Stimulated activated CD4-positive, alpha-beta T cell treated with anti-CD3 and anti-CD28 coated beads, Interleukin-4, amount 100 ng/mL, for 48 hours (primary cell): ENCODE results near the gene RFX1.
"Not testable (repeated sequence)": the region's sequence is repeated elsewhere in the genome, so short reads cannot be mapped to it uniquely, and the experiment has no call there.

Experiments used
- DNase-seq, 2 donors: peaks; one replicate each; pipeline ENCODE4 v3.0.0-alpha.2; 2020; ENCODE audit warnings: low read depth in 2 of 2

The RFX1 gene

DNA sequence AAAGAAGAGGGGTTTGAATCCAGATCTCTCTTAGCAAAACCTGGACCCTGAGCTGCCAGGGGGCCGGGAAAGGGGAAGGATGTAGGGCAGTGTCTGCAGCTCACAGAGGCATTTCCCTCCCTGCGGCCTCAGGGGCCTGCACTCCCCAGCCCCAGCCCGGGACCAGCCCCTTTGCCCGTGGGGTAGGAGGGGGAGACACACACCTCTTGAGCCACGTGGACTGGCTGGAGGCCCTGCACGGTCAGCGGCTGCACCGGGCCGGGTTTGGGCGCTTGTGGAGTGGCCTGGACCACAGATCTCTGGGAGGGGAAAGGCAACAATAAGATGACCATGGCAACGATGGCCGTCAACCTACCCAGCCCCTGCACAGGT, 26.9 kb downstream of the RFX1 start:
- DNase-seq, result no peak

DNA sequence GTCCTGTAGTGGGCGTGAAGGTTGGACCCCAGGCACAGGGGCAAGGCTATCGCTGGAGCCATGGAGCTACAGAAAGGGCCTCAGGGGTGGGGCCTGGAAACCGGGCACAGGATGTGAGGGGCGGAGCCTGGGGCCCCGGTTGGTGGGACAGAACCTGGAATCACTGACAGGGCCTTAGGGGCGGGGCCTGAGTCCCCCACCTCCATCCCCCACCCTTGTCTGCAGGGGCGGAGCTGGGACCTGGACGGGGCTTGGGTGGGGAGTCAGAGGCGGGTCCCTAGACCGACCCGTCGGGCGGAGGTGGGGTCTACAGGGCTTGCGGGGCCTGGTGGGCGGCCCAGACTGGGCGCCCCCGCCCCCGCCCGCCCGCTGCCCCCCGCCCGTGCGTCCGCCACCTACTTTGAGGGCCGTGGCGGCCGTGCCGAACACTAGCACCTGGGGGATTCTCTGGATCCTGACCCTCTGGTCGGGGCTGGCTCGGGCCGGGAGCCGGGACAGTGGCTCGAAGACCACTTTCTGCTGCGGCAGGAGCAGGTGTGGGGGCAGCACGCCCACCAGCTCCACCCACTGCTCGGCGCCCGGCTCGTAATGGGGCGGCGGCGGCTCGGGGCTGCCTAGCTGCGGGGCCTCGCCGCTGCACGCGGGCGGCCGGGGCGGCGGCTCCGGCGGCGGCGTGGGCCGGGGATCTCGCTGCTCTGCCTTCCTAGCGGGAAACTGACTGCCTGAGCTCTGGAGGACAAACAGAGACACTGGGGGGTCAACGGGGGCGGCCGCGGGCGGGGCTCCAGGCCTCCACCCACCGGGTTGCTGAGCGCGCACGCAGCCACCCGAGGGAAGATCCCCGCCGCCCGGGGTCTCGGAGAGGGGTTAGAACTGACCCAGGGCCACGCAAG, 27.5 kb downstream of the RFX1 start:
- no peak for DNase-seq

DNA sequence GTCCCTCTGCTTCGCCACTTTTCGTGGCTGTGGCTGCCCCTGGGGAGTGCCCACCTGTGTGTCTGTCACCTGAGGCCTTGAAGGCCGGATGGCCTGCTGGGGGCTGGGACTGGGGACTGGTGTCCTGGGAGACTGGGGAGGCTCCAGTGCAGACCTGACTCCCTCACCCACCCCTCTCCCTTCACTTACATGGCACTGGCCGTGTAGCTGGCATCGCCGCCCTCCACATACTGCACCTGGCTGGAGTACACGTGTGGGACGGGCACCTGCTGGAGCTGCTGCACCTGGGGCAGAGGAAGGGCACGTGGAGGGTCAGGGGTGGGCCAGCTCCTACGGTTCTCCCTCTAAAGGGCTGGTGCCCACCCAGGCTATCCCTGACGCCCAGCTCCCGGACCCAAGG, 28.3 kb downstream of the RFX1 start:
- DNase-seq, result no peak

DNA sequence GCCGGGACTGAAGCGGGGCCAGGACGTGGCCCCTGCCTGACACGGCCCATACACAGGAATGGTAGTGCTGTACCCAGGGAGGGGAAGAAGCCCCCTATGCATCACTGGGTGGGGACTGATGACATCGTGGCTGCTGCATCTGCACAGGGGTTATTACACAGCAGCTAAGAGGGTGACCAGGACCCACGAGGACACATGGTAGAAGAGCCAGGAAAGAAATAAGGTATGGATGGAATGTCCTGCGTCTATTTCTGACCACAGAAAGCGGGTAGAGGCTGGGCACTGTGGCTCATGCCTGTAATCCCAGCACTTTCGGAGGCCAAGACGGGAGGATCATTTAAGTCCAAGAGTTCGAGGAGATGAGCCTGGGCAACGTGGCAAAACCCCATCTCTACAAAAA, 29.7 kb downstream of the RFX1 start:
- no peak for DNase-seq

DNA sequence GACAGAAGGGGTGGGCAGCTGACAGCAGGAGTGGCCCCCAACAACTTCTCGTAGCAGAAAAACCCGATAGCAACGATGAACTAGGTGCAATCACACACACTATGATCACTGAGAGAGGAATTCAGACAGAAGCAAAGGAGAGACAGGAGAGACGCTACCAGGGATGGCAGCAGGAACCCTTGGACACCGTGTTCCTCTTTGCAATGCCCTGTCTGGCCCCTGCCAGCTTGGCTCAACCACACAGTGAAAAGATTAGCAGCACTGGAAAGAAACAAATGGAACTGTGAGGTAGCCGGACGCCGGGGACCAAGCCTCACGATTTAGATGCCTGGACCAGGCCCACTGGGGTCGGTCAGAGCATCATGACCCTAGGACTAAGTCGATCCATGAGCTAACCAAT, 30.2 kb downstream of the RFX1 start:
- no peak for DNase-seq

DNA sequence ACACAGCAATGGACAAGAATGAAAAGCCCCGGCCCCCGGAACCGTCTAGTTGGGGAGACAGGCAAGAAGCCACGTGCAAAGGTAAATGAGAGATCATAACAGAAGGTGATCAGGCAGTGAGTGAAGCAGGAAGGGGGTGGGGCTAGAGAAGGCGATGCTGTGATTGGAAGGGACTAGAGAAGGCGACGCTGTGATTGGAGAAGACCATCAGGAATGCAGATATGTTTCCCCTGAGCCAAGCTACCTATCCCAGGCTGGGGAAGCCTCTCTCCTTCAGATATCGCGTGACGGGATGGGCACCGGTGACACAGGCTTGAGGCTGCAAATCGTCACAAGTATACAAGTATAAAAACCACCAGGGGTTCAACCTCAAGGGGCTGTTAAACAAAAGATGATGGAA, 32.0 kb downstream of the RFX1 start:
- no peak for DNase-seq

DNA sequence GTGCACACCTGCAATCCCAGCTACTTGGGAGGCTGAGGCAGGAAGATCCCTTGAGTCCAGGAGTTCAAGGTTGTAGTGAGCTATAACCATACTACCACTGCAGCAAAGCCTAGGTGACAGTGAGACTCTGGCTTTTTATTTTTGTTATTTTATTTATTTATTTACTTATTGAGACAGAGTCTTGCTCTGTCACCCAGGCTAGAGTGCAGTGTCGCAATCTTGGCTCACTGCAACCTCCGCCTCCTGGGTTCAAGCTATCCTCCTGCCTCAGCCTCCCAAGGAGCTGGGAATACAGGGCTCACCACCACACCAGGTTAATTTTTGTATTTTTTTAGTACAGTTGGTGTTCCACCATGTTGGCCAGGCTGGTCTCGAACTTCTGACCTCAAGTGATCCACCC, 32.6 kb downstream of the RFX1 start:
- not testable (repeated sequence) for DNase-seq

DNA sequence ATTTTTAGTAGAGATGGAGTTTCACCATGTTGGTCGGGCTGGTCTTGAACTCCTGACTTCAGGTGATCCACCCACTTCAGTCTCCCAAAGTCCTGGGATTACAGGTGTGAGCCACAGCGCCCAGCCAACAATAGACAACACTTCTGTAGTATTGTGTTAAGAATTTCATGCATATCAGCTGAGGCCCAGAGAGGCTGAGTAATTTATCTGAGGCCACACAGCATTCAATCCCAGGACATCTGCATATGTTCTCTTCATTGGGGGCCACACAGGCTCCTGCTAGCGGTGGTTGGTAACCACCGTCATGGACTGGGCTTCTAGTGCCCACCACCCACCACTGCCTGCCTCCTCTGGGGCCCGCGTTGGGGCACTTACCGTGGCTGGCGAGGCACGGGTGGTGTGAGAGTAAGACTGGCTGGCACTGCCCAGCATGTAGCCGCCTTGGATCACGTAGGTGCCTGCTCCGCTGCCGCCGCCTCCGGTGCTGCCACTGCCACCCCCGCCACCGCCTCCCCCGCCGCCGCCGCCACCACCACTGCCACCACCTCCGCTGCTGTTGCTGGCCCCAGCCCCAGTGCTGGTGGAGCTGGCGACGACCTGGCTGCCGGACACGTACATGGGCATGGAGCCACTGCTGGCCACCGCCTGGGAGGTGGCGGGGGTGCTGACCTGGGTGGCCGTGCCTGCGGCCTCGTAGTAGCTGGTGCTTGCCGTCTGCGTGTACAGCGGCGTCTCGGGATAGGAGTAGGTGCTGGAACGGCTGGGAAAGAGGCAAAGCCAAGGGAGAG, 33.6 kb downstream of the RFX1 start:
- no peak for DNase-seq

DNA sequence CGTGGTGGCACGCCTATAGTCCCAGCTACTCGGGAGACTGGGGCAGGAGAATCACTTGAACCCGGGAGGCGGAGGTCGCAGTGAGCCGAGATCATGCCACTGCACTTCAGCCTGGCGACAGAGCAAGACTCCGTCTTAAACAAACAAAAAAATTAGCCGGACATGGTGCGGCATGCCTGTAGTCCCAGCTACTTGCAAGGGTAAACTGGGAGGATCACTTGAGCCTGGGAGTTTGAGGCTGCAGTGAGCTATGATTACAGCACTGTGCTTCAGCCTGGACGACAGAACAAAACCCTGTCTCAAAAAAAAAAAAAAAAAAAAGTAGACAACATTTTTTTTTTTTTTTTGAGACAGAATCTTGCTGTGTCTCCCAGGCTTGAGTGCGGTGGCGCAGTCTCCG, 34.3 kb downstream of the RFX1 start:
- DNase-seq, result not testable (repeated sequence)

DNA sequence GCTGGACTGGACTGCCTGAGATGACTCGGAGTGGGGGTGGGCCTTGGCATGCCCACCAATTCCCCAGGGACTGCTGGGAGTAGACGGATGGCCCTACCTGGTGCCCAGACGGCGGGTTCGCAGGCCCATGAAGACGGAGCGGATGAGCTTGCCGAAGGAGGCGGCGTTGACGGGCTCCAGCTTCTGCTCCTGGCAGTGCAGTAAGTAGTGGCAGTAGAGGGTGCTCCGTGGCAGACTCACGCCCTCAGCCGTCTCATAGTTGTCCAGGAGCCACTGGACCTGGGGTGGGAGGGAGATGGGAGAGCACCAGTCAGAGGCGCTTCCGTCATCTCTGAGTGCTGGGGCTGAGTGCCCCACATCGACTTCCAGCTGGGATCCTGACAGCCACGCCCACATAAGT, 36.2 kb downstream of the RFX1 start:
- DNase-seq, result no peak

DNA sequence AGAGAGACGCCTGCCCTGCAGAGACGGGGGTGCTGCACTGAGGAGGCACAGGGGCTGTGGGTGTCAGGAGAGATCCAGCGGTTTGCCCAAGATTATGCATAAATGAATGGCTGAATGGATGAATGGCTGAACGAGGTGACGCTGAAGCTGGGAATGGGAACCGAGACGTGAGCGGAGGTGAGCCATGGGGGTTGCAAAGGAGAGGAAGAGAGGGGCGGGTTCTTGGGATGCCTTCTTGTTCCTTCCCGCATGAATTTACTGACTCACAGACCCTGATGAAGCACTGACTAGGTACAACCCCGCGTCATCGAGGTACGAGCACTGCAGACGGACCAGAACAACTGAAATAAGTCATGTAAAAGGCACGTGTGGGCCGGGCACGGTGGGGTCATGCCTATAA, 37.1 kb downstream of the RFX1 start:
- no peak for DNase-seq

DNA sequence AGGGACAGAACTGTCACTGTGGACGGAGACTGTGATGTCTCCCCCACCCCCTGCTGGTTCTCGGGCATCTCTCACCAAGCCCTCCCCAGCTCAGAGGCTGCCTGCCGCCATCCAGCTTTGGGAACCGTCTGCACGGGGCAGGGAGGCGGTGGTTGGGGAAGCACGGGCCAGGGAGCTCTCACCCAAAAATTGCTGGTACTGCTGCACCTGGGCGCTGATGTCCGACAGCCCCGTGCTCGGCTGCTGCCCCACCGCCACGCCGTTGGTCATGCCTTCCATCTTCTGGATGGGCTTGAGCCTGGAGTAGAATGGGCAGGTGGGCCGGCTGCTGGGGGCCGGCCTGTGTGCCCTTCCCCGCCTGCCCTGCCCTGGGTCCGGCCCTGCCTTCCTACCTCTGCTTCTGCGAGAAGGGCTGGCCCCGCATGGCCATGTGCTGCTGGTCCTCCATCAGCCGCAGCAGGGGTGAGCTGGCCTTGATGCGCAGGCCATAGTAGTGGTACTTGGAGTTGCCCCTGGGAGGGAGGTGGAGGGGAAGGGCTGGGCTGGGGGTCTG, 37.7 kb downstream of the RFX1 start:
- no peak for DNase-seq

DNA sequence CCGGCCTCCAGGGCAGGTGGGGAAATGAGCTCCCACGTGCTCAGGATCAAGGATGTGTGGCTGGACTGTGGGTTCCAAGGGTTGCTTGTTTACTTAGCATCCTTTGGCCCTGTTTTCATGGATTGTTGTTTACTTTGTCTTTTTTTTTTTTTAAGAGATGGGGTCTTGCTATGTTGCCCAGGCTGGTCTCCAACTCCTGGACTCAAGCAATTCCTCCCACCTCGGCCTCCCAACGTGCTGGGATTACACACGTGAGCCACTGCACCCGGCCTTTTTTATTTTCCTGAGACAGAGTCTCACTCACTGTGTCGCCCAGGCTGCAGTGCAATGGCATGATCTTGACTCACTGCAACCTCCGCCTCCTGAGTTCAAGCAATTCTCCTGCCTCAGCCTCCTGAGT, 38.9 kb downstream of the RFX1 start:
- not testable (repeated sequence) for DNase-seq

DNA sequence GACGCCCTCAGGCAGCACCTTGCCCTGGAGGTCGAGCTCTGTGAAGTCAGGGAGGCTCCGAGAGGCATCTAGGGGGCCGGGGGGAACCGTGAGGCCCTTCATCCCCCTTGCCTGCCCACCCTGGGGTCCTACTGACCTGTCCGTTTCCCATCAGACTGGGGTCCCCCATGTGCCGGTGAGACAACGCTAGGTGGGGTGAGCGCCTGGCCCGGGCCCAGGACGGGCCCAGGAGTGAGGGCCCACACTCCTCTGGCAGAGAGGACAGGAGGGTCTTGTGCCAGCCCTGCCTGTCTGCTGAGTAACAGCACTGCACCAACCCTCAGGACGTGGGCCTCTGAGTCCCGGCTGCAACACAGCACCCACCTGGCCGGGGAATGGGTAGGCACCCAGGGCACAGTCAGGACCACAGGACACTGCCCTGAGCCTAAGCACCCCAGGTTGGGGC, 39.4 kb downstream of the RFX1 start:
- no peak for DNase-seq

DNA sequence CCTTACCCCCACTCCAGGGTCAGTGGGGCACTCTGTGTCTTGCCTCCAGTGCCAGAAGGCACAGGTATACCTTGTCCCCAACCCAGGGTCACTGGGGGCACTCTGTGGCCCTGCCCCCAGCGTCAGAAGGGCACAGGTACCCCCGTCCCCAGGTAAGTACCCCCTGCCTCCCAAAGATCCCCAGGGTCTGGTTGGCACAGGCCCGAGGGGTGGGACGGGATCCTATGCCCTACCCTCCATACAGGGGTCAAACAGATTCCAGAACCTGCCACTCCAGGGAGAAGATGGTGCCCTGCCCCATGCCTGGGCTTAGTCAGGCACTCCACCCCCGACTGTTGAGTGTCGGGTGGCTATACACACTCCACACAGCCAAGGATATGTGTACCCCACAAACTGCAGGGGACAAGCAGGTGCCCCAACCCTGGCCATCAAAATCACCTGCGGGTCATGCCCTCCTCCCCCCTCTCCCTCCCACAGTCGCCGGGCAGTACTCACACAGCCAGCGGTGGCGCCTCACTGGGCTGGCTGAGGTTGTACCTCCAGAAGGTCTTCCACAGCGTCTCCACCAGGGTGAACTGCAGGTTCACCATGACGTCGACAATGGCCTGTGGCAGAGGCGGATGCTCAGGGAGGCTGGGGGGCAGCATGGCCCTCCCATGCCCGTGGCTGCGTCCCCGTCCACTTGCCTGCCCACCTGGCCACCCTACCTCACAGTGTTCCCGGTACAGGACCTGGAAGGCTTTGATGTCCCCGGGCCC, 40.0 kb downstream of the RFX1 start:
- DNase-seq, result no peak

DNA sequence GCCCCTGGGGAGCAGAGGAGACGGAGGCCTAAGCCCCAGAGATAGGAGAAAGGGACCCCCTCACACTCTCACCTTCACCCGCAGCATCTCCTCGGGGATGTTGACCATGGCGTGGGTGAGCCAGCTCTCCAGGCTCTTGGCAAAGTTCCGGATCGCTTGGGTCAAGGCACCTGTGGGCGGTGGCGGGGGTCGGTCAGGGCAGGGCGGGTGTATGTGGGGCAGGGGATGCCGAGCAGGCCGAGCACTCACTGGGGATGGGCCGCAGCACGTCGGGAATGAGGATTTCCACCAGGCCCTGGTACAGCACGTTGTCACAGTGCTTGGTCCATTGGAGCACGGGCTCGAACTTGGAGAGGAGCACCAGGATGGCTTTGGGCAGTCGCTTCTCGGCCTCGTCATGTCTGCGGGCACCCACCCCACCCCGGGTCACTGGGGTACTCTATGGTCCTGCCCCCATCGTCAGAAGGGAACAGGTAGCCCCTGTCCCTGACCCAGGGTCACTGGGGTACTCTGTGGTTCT, 40.7 kb downstream of the RFX1 start:
- DNase-seq, result no peak

DNA sequence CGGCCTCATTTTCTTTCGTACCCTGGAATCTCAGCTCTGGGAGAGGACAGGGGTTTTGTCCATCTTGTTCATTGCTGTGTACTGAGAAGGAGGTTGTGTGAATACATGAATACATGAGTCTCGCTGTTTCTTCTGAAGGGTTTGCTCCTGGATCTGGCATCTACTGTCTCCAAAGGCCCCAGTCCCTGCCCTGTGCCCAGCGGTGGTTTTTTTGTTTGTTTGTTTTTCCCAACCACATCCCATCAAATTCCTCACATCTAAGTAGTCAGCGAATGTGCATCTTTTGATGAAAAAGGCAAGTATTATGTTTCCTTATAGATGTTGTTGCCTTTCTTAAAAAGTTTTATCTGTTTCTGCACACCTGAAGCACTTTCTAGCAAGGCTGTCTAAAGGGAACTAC, 41.3 kb downstream of the RFX1 start:
- no peak for DNase-seq

DNA sequence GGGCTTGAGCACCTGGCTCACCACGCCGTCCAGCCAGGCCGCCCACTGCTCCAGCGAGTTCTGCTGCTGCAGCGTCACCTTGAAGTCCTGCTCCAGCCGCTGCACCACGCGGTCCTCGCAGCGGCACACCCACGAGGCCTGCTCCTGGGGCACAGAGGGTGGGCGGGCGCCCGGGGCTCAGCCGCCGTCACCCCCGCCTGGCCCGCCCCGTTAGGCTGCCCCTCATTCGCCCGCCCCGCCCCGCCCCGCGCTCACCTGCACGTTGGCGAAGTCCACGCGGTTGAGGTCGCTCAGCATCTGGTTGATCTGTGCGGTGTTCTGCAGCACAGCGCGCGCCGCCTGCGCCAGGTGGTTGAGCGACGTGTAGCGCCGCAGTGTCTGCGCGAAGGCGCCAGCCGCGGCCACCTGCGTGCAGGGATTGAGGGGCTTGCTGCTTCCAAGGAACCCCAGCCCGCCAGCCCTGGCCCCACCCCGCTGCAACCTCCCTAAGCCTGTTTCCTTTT, 42.5 kb downstream of the RFX1 start:
- DNase-seq, result no peak

DNA sequence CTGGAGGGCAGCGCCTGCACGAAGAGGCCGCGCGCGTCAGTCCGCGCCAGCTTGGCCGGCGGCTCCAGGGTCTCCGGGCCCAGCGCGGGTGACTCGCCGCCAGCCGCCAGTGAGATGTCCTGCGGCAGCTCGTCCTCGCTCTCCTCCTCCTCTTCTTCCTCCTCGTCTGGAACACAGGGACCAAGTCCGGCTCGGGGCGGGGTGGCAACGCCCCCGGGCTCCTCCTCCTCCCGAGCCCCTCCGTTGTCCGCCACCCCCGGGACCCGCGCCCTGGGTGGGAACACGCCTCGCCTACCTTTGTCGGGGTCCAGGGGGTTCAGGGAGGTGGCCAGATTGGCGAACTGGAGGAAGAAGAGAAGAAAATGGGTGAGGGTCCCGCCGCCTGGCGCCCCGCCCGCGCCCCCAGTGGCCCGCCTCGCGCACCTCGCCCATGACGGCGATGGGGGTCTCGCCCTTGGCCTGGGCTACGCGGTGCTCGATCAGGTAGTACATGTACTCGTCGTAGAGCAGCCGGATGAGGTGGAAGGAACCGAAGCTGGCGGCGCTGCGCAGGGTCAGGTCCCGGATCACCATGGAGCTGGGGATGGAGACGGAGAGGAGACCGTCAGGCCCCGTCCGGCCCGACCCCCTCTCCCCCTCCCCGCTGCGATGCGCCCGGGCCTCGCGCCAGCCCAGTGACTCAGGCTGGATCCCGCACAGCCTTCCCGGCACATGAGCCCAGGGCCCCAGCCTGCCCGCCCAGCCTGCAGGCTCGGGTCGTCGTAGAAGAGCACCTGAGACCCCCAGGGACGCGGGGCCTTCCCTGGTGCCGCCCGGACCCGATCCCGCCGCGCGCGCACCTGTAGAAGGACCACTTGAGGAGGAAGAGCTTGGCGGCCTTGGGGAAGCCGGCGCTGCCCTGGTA, 43.2 kb downstream of the RFX1 start:
- DNase-seq, result no peak

DNA sequence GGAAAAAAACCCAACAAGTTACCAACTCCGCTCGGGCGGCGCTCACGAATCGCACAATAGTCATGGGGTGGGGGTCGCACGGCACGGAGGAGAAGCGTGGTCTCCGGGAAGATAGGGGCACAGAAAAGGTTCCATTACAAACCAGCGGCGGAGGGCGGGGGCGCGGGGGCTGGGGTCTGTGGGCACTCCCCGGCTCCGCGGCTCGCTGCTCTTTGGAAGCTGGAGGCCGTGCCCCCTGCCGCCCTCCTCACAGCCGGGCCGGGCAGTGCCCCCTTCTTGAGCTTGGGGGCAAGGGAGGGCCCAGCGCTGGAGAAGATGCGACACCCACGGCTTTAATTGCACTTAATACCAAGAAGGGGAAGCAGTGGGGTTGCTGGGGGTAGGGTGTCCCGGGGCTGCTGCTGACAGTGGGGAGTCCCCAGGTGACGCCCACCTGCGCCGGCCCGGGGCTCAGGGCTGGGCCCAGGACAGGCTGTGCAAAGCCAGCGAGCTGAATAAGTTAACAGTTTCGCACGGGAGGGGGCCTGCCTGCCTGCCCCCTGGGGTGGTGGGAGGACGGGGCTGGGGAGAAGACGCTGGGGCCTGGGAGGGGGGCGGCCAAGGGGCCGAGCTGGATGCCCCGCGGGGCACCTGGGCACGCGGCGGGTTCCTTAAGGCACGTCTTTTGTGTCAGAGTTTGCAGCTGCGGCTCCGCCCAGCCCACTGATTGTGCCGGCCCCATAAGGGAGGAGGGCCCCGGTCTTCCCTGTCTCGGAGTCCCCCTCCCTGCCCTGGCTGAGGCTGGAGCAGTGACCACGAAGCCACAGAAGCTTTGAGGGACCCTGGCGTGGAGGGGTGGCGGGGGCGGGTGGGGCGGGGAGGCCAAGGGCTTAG, 44.1 kb downstream of the RFX1 start:
- no peak for DNase-seq
